IPS-18c (cell line): ENCODE data around the gene ITGB3BP.
"Not testable (repeated sequence)": the region's sequence is repeated elsewhere in the genome, so short reads cannot be mapped to it uniquely, and the experiment has no call there.

Source experiments
- H3K4me3 ChIP-seq: 2 replicates; pipeline ENCODE4 v1.7.0; 2013; ENCODE audit warnings: low read depth, mild to moderate bottlenecking, low read length, moderate library complexity; ENCODE audit not compliant: insufficient read depth
- H3K9me3 ChIP-seq: one replicate; pipeline ENCODE4 v1.6.1; 2013; ENCODE audit warnings: mild to moderate bottlenecking, low read length, moderate library complexity; ENCODE audit not compliant: control insufficient read depth, insufficient read depth

The ITGB3BP gene

DNA sequence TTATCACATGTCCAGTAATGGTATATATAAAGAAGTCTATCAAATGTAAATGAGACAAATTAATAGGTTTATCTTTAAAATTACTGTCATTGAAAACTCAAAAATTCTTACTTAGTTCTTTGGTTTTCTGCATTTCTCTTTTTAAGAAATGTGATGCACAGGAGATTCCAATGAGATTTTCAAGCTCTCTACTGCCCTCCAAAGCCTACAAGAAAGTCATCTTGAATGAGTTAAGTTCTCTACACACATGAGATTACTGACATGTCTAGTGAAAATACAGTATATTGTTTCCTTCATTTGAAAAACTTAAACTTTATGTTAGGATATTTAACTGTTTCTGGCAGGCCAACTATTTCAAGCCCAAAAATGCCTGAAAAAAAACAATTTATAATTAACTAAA, 68.8 kb downstream of the ITGB3BP start:
- no peak overlapping the region for H3K4me3 ChIP-seq

DNA sequence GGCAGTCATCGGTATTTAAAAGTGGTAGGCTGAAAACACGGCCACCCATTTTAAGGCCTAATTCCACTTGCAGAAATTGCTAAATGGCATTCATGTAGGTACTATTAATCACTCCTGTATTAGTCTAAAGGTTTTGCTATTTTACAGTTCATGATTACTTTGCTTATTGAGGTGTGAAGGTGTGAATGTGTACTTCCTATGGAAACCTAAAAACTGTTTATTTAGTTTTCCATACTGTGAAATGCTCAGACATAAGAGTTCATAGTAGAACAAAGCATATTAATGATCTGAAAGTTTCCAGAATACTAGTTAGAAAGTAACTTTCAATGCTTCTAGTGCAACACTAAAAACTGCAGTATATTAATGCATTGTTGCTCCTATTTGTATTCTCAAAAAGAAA, 69.8 kb downstream of the ITGB3BP start:
- no peaks in the 10 kb centered on the region for H3K9me3 ChIP-seq
- no peak overlapping the region for H3K4me3 ChIP-seq

More for the DNA sequence above, 68.8 kb downstream of the ITGB3BP start:
- H3K9me3 ChIP-seq, result no peaks in the 10 kb centered on the region

DNA sequence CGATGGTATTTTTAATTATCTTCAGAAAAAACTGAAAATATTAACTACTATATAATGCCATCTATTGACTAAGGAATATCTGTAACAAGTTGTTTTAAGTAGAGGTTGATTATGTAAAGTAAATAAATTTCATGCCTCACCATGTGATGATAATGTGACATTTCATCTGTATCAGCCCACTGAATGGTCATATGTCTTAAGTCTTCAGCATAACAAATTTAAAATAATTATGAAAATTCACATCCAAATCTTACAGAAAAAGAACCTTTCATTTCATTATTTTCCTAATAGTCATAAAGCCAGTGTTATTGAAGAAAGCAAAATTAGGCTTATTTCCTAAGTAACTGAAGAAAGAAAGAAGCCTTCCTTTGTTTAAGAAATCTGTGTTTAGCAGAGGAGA, 72.6 kb downstream of the ITGB3BP start:
- H3K4me3 ChIP-seq, result no peak overlapping the region
- no peaks in the 10 kb centered on the region for H3K9me3 ChIP-seq

DNA sequence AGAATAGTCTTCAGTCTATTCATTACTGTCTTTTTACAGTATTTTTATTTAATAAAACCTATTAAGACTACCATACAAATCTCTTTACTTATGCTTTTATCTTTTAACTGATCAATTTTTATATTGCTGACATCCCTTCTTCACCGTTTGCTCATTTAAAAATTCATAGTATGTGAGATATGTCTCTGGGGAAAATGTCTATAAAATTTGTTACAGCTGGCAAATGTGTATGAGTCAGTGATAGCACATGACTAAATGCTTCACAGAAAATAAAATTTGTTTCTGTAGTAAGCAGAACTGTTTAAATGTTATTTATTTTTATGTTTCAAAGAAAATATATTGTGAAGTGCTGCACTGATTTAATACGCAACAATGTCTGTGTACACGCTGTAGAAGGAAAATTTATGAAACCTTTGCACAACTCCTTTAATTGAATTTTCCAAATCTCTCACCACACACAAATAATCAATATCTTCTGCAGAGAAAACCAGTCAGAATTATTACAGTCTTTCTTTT, 74.2 kb downstream of the ITGB3BP start:
- Histone ChIP-seq H3K4me3 (no peak overlapping the region), H3K9me3 (no peaks in the 10 kb centered on the region)

DNA sequence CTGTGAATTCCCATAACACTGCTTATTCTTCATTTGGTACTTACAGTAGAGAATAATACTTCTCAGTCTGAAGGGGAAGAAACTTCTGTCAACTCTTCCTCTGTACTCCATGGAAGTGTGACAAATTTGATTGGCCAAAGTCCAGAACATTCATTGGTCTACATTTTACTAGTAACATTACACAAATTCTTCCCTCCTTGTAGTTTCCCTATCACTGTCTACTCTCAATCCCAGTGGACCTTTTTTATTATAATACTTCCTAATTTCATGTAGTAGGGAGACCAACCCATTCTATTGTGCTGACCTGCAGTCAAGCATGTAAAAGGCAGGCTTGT, 80.9 kb downstream of the ITGB3BP start:
- no peaks in the 10 kb centered on the region for H3K9me3 ChIP-seq

DNA sequence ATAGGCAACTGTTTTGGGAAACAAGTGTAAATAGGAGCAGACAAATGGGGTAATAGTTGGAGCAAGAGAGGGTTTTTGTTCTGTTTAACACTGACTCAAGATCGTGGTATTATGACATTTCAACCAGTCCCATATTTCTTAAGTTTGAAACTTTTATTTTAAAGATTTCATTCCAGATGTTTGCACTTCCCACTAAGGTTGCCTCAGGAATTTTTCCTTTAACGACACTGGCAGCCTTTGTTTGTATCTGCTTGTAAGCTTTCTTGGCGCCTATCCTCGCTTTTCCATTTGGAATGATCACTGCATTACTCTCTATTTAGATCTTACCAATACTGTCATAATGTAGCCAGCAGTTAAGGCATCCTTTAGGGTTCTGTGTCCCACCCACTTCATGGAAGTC, 87.9 kb downstream of the ITGB3BP start:
- H3K9me3 ChIP-seq, result no peaks in the 10 kb centered on the region

More for the DNA sequence above, 80.9 kb downstream of the ITGB3BP start:
- no peak overlapping the region for H3K4me3 ChIP-seq

DNA sequence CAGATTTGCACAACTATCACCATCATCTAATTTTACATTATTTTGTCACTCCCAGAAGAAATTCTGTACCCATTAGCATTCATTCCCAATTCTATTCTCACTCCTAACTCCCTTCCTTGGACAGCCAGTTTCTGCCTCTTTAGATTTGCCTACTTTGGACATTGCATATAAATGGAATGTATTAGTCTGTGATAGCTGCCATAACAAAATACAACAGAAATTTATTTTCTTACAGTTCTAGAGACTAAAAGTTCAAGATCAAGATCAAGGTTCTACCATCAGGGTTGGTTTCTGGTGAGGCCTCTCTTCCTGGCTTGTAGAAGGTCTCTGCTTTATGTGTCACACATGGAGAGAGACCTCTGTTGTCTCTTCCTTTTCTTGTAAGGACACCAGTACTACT, 93.7 kb downstream of the ITGB3BP start:
- Histone ChIP-seq H3K9me3 (no peaks in the 10 kb centered on the region), H3K4me3 (no peak overlapping the region)

More for the DNA sequence above, 87.9 kb downstream of the ITGB3BP start:
- no peak overlapping the region for H3K4me3 ChIP-seq

DNA sequence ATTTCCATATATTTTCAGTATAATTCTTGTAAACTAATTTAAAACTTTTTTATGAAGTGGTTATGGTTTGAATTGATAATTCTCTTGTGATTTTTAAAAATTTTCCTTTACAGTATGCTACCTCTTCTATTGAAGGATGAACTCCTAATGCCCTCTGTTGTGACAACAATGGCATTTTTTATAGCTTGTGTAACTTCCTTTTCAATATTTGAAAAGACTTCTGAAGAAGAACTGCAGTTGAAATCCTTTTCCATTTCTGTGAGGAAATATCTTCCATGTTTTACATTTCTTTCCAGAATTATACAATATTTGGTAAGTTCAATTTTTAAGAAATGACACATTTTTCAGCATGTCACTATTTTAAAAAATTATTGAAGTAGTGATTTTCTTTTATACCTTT, 94.2 kb downstream of the ITGB3BP start:
- Histone ChIP-seq H3K9me3 (no peaks in the 10 kb centered on the region), H3K4me3 (no peak overlapping the region)

DNA sequence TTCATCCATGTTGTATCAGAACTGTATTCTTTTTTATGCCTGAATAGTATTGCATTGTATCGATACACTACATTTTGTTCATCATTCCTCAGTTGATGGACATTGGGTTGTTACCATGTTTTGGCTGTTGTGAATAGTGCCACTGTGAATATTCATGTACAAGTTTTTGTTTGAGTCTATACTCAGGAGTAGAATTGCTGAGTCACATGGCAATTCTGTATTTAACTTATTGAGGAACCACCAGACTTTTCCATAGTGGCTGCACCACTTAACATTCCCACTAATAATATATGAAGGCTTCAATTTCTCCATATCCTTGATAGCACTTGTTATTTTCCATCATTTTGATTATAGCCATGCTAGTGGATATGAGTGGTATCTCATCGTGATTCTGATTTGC, 99.4 kb downstream of the ITGB3BP start:
- H3K4me3 ChIP-seq, result no peak overlapping the region
- no peaks in the 10 kb centered on the region for H3K9me3 ChIP-seq

DNA sequence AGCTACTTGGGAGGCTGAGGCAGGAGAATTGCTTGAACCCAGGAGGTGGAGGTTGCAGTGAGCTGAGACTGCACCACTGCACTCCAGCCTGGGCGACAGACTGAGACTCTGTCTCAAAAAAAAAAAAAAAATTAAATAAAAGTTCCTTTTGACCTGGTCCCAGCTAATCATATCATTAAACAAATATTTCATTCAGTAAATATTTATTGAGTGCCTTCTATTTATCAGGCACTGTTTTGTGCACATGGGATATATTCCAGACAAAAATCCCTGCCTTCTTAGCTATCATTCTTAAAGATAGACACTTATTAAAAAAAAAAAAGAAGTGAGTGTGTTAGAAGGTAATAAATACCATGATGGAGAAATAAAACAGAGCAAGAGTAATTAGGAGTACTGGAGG, 102.3 kb downstream of the ITGB3BP start:
- H3K4me3 ChIP-seq, H3K9me3 ChIP-seq: not testable (repeated sequence)

DNA sequence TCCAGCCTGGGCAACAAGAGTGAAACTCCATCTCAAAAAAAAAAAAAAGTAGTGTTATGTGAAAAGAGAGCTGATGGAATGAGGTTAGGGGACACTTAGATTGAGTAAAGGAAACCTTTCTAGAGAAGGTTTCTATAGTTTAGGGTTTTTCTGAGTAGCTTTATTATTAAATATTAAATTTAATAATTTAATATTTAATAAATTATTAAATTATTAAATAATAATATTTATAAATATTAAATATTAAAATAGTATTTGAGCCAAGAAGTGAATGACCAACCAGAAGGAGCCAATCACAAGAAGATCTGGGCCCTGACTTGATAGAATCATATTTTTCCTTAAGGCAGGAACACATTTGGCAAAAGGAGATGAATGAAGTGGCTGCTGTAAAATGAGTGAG, 104.9 kb downstream of the ITGB3BP start:
- no peak overlapping the region for H3K4me3 ChIP-seq
- no peaks in the 10 kb centered on the region for H3K9me3 ChIP-seq

DNA sequence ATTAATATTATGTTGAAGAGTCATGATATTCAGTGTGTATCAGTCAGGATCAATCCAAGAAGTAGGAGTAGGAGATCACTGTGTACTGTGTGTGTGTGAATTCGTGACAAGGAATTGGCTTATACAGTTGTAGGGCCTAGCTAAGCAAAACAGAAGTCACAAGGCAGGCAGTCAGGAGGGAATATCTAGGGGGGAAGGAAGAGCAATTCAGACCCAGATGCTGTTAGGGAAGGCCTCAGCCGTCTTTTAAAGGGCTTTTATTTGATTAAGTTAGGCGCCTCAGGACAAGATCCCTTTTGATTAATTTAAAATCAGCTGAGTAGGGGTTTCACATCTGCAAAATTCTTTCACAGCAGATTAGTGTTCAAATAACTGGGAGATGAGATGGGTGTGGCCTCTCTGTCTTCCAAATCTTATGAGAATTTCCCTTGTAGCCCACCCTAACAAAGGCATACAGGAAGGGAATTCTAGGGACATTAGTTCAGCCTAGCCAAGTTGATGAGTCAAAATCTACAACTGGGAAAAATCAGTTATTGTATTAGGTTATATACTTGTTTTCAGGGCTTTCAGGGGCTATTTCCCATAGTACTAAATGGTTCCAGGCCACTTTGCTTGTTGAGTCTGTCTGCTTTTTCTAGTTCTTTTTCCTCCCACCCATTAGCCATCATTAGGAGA, 108.2 kb downstream of the ITGB3BP start:
- H3K9me3 ChIP-seq, result no peaks in the 10 kb centered on the region

DNA sequence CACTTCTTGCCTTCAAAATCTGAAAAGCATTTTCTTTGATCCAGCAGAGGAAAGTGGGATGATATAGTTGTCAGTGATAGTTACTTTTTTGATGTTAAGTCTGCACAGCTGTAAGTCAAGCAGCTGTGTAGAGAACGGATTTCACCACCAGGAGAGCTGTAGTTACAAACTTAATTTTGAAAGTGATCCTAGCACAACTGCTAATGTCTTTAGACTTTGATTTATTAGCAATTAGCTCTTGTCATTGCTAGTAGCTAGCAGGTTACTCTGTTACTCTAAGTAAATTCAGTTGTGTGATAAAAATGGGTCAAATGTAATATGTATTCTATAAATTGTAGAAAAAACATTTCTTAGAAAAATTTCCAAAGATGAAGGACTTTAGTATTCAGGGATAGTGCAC, 109.6 kb downstream of the ITGB3BP start:
- no peaks in the 10 kb centered on the region for H3K9me3 ChIP-seq
- H3K4me3 ChIP-seq, result no peak overlapping the region

More for the DNA sequence above, 108.2 kb downstream of the ITGB3BP start:
- no peak overlapping the region for H3K4me3 ChIP-seq

DNA sequence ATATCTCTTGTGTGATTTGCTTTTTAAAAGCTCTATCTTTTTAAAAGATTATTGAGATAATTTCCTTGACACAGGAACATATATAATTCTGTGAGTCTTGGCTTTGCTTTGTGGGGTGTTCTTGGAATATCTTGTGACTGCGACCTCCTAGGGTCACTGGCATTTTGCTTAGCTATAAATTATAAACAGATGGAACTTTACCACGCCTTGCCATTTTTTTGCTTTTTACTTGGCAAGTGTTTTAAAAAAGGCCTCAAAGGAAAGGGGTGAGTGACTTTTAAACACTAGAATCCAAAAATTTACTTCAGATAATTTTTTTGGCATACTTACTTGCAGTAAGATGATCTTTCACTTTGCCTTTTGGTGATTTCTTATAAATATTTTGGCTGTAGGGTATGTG, 112.0 kb downstream of the ITGB3BP start:
- no peaks in the 10 kb centered on the region for H3K9me3 ChIP-seq
- no peak overlapping the region for H3K4me3 ChIP-seq

DNA sequence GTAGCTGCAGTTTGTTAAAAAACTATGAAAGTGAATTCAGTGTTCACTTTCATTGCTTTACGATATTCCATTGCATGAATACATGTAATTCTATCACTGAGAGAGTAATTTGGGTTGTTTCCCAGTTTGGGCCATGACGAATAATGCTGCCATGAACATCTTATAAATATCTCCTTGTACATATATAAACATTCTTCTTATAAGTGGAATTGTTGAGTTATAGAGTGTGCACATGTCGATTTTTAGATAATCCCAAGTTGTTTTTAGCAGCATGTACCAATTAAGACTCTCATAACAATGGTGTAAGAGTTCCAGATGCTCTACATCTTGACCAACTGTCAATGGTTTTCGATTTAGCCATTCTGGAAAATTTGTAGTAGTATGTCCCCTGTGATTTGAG, 114.7 kb downstream of the ITGB3BP start:
- H3K9me3 ChIP-seq, result no peaks in the 10 kb centered on the region
- H3K4me3 ChIP-seq, result no peak overlapping the region

DNA sequence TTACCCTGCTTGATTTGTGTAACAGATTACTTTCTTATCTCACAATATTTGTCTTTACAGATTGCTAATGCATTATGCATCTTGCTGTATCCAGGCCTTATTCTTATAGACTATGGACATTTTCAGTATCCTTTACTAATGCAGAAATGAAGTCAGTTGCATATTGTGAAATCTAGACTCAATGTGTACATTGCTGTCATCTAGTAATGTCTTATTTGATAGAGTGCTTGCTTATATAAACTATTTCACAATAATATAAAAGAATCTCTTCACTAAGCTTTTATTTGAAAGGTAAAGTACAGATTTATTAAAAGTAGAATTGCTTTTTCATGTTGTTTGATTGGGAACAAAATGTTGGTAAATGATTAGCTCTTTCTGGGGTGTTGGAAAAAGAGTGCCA, 116.0 kb downstream of the ITGB3BP start:
- H3K4me3 ChIP-seq, result no peak overlapping the region

DNA sequence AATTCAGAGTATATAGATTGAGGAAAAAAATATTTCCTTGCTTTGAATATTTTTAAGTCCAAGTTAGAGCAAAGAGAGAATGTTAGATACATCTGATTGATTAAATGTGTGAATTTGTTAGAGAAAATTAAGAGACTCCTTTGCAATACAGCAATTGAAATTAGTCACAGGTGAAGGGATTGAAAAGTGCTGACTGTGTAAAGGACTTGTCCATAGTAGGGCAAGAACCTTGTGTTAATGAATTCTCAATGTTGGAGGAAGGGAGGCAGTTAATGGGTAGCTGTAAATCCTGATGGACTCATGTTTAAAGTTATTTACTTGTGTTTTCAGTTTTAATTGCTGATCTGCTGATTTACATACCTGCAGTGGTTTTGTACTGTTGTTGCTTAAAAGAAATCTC, 117.0 kb downstream of the ITGB3BP start:
- no peaks in the 10 kb centered on the region for H3K9me3 ChIP-seq

More for the DNA sequence above, 116.0 kb downstream of the ITGB3BP start:
- H3K9me3 ChIP-seq, result no peaks in the 10 kb centered on the region

DNA sequence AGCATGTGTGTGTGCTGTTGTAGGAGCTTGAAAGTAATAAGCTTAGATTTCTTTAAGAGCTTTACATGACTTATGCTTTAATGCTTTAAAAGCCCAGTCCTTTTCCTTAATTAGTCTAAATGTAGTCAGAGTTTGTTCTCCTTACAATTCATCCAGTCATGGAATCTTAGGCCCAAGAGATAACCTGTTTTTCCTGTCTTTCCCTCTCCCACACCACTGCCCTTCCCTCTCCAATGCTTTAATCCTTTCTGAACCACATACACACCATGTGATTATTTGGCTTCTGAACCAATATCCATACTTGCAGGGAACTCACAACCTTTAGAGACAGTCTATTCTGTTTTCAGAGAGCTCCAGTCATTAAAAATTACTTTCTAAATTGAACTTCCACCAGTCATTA, 118.0 kb downstream of the ITGB3BP start:
- H3K9me3 ChIP-seq, result no peaks in the 10 kb centered on the region
- no peak overlapping the region for H3K4me3 ChIP-seq

More for the DNA sequence above, 117.0 kb downstream of the ITGB3BP start:
- no peak overlapping the region for H3K4me3 ChIP-seq

DNA sequence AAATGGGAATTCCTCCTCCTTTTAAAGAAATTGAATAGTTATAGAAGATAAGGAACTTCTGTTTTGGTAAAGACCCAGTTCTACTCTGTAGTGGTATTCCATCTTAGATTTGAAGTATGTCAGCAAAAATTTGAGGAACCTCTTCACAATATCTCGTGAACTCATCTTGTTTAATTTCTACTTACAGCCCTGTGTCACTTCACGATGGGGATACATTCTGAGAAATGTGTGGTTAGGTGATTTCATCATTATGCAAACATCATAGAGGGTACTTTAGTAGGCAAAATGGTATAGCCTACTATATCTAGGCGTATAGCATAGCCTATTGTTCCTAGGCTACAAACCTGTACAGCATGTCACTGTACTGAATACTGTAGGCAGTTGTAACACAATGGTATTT, 119.6 kb downstream of the ITGB3BP start:
- no peaks in the 10 kb centered on the region for H3K9me3 ChIP-seq
- no peak overlapping the region for H3K4me3 ChIP-seq
